ENCODE results near the gene SPNS2. TPM values are rescaled to one million over a fixed set of nuclear protein-coding genes. Genes with fewer than 3 reads are reported as not detected.
A peak's percentile ranks its signal among the peaks of the same experiment; 100 is the strongest.

The SPNS2 gene
- total and polyA plus RNA-seq, 2 of the 8 experiments (the other 6 are each of a cell fraction or from before 2014, with no cell fraction given): 1.2 to 1.5 TPM

- peak within 1 kb of the TSS; percentile 83; the same call in 1 of the 2 replicates for H2BK15ac ChIP-seq (ENCODE audit: low read length)
- peaks cover 0 to 21% of the 10 kb centered on the region in 2 experiments; a peak in 3 of 4 replicates for H3K79me2 ChIP-seq (ENCODE audit: control insufficient read depth in 1 of 2, insufficient read depth in 2 of 2, low read length in 2 of 2)
- H4K91ac ChIP-seq (replicated peaks; ENCODE audit: insufficient read length, low read length): peak within 1 kb of the TSS; percentile 96
- H3K9ac ChIP-seq (replicated peaks in 1 of 4; ENCODE audit: extremely low read depth in 1 of 4, low read depth in 3 of 4, low read length in 3 of 4): peak within 1 kb of the TSS; percentile 70 to 87 (median 82)
- peak within 1 kb of the TSS; percentile 73 for H3K4ac ChIP-seq (replicated peaks; ENCODE audit: insufficient read length, low read depth, low read length)
- no peaks in the 10 kb centered on the region for H3K27me3 ChIP-seq (replicated peaks in 1 of 4; ENCODE audit: control insufficient read depth in 3 of 4, extremely low read depth in 1 of 4, insufficient read depth in 3 of 4, low read length in 3 of 4)
- peaks cover 14% of the 10 kb centered on the region; the same call in 1 of the 2 replicates for H3K23me2 ChIP-seq (ENCODE audit: low read depth, low read length)
- peaks cover 24 to 33% (median 29%) of the 10 kb centered on the region in 4 experiments; a peak in 7 of 8 replicates for H3K36me3 ChIP-seq (ENCODE audit: control insufficient read depth in 2 of 4, insufficient read depth in 4 of 4, low read length in 3 of 4)
- peaks cover 6 to 17% (median 10%) of the 10 kb centered on the region in 4 experiments; a peak in 6 of 7 replicates for H3K4me1 ChIP-seq (replicated peaks in 1 of 4; ENCODE audit: control insufficient read depth in 3 of 4, insufficient read depth in 4 of 4, low read length in 3 of 4)
- H3K56ac ChIP-seq (replicated peaks; ENCODE audit: insufficient read length, low read depth, low read length): peak within 1 kb of the TSS; percentile 77
- no peak within 1 kb of the TSS for H3K23ac ChIP-seq (ENCODE audit: insufficient read length)
- peak within 1 kb of the TSS; percentile 79 to 96 for H3K4me2 ChIP-seq (ENCODE audit: insufficient read depth in 1 of 2, low read depth in 2 of 2, low read length in 2 of 2)
- H3K14ac ChIP-seq (ENCODE audit: insufficient read length): no peak within 1 kb of the TSS
- peak within 1 kb of the TSS; percentile 1 for H4K5ac ChIP-seq (ENCODE audit: insufficient read length, low read depth, low read length)
- no peak within 1 kb of the TSS for H2BK20ac ChIP-seq (ENCODE audit: low read length)
- DNase-seq (ENCODE audit: low read depth in 1 of 2, low spot score in 2 of 2) (peak; percentile 84 to 96), FAIRE-seq (no peak)
- peak within 1 kb of the TSS; percentile 87 for H3K18ac ChIP-seq (ENCODE audit: extremely low read depth, low read length)
- no peak within 1 kb of the TSS for H2BK120ac ChIP-seq (replicated peaks; ENCODE audit: low read depth, low read length)
- POLR2A ChIA-PET (ENCODE audit: partially characterized antibody): interaction anchor here (0.6 to 32.8 kb wide), 8 partner anchors 26 to 154 kb away, joined by 3 to 546 read pairs (median 4); partner anchors contain the start of genes SMTNL2 and SPNS2
- peak within 1 kb of the TSS; percentile 73 to 94 (median 84) for H3K4me3 ChIP-seq (ENCODE audit: extremely low read depth in 1 of 4, insufficient read depth in 2 of 4, low read depth in 3 of 4, low read length in 4 of 4)
- peak within 1 kb of the TSS; percentile 77; the same call in 1 of the 2 replicates for H2AK5ac ChIP-seq (ENCODE audit: low read depth, low read length)
- H3K27ac ChIP-seq (ENCODE audit: low read depth, low read length): peak within 1 kb of the TSS; percentile 74; the same call in 1 of the 2 replicates
- CTCF ChIA-PET (ENCODE audit: partially characterized antibody): interaction anchor here (0.5 to 1.4 kb wide), 4 partner anchors 12 to 340 kb away, joined by 3 to 6 read pairs (median 3); no protein-coding TSS in a partner anchor
- H3K79me1 ChIP-seq (ENCODE audit: low read depth, low read length): peaks cover 13% of the 10 kb centered on the region
- H2AFZ ChIP-seq (ENCODE audit: low read length): no peak within 1 kb of the TSS; the same call in 1 of the 2 replicates
- peak within 1 kb of the TSS; percentile 95; the same call in 1 of the 2 replicates for H4K8ac ChIP-seq (ENCODE audit: extremely low read depth, insufficient read depth, low read length)
- H2BK5ac ChIP-seq (ENCODE audit: low read depth, low read length): peak within 1 kb of the TSS; percentile 87
- no peaks in the 10 kb centered on the region for H3K9me3 ChIP-seq (ENCODE audit: insufficient read depth in 2 of 2, low read depth in 1 of 2, low read length in 1 of 2)
- H4K20me1 ChIP-seq (replicated peaks in 1 of 2; ENCODE audit: control insufficient read depth in 1 of 2, insufficient read depth in 2 of 2, low read length in 2 of 2): peaks cover 0 to 7% of the 10 kb centered on the region in 2 experiments
- 3% methylated on average over 65 of the region's 69 CpGs; no CpG with 5 or more reads in 1 of the 2 experiments for WGBS, 2 experiments (ENCODE audit: extremely low coverage in 1 of 2, insufficient coverage in 1 of 2, insufficient read length in 1 of 2, insufficient replicate concordance in 2 of 2, low coverage in 1 of 2, low lambda C conversion rate in 2 of 2, missing lambda C conversion rate in 1 of 2)
- H2BK12ac ChIP-seq (ENCODE audit: low read depth, low read length): peak within 1 kb of the TSS; percentile 35; the same call in 1 of the 2 replicates
- TF ChIP-seq JUN (IDR thresholded peaks at IDR 0.05; ENCODE audit: low read depth, low read length) (no peak), RAD21 (IDR thresholded peaks at IDR 0.05 in 1 of 2, conservative IDR thresholded peaks at IDR 0.05 in 1 of 2; ENCODE audit: low read depth in 2 of 2, low read length in 2 of 2) (no peak), ZNF274 (IDR thresholded peaks at IDR 0.05; ENCODE audit: borderline replicate concordance, extremely low read depth, low read length) (no peak), SUZ12 (IDR thresholded peaks at IDR 0.05; ENCODE audit: low read length) (no peak), KDM4A (IDR thresholded peaks at IDR 0.05; ENCODE audit: low read depth, low read length, severe bottlenecking) (peak; percentile 67), MAFK (IDR thresholded peaks at IDR 0.05; ENCODE audit: low read depth, low read length) (no peak), POU5F1 (IDR thresholded peaks at IDR 0.05; ENCODE audit: low read depth, low read length) (no peak), EGR1 (IDR thresholded peaks at IDR 0.05; ENCODE audit: borderline replicate concordance, low read depth, low read length) (no peak), TCF12 (IDR thresholded peaks at IDR 0.05; ENCODE audit: low read depth, low read length) (0 out of 2 replicates have a peak, but pooled peaks have one; percentile 4)
Observed at GRCh38 chr17:4554997-4555799, 56.5 kb downstream of the SPNS2 start, which contains the start of gene MYBBP1A. Gene MYBBP1A (minus strand): TSS chr17:4555384. CDS start chr17:4555324, 60 bp downstream.
